ENCODE measurements around the gene PTGES. TPM values are rescaled to one million over a fixed set of nuclear protein-coding genes. Genes with fewer than 3 reads are reported as not detected.

PTGES gene
- total RNA-seq, 1 experiment from 2014 or later, result 4.0 TPM

DNA sequence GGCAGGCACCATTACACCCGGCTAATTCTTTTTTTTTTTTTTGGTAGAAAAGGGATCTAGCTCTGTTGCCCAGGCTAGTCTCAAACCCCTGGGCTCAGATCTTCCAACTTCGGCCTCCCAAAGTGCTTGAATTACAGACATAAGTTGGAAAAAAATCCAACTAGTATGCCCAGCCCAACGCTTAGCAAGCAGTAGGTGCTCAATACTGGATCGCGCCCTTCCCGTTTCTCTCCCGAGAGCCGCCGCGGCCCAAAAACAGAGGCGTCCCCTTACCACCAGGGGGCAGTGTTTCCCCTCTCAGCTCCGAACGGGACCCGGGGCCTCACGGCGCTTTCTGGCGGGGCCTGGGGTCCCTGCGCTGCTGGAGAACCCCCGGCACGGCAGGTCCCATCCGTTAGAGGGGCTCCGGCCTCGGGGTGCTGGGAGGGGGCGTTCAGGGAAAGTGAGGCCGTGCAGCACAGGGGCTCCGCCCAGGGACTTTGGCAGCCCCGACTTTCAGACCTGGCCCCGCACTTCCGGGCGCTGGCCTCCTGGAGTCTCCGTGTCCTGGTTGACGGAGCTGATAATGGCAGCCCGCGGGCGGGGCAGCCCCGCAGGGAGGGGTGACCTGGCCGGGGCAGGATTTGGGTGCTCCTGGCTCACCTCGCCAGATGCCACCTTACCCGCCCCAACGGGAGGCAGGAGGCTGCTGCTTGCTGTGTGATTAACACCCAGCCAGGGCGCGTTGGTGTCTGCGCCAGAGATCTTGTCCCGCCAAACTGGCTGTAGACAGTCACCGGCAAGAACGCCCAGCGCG is 15.2 kb downstream of the PTGES start:
- no peaks in the 10 kb centered on the region for H3K27me3 ChIP-seq (replicated peaks; ENCODE audit: control insufficient read depth, insufficient read depth, low read length)
- no peaks in the 10 kb centered on the region for H3K36me3 ChIP-seq (ENCODE audit: control insufficient read depth, insufficient read depth, low read length)
- no TSS peak for BruUV-seq (replicated peaks)
- no peaks in the 10 kb centered on the region for H3K9me3 Mint-ChIP-seq (ENCODE audit: unreplicated experiment)
- TF ChIP-seq, protein P1, sequence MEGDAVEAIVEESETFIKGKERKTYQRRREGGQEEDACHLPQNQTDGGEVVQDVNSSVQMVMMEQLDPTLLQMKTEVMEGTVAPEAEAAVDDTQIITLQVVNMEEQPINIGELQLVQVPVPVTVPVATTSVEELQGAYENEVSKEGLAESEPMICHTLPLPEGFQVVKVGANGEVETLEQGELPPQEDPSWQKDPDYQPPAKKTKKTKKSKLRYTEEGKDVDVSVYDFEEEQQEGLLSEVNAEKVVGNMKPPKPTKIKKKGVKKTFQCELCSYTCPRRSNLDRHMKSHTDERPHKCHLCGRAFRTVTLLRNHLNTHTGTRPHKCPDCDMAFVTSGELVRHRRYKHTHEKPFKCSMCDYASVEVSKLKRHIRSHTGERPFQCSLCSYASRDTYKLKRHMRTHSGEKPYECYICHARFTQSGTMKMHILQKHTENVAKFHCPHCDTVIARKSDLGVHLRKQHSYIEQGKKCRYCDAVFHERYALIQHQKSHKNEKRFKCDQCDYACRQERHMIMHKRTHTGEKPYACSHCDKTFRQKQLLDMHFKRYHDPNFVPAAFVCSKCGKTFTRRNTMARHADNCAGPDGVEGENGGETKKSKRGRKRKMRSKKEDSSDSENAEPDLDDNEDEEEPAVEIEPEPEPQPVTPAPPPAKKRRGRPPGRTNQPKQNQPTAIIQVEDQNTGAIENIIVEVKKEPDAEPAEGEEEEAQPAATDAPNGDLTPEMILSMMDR (IDR thresholded peaks at IDR 0.05; ENCODE audit: insufficient read depth in 1 of 2, low read depth in 1 of 2, low read length in 1 of 2, severe bottlenecking in 1 of 2, unreplicated experiment in 1 of 2), result peak; percentile 89 to 96
- H3K36me3 Mint-ChIP-seq (ENCODE audit: insufficient read depth, unreplicated experiment), result no peaks in the 10 kb centered on the region
- ChIA-PET CTCF (interaction anchor here (0.6 to 1.8 kb wide), 19 partner anchors 9 to 597 kb away, joined by 3 to 22 read pairs (median 5); partner anchors contain the start of genes ASB6, PTGES and TOR1A), POLR2A (interaction anchor here (0.6 kb wide), 1 partner anchor 12 kb away, joined by 5 read pairs; no protein-coding TSS in a partner anchor)
- no peaks in the 10 kb centered on the region for H3K4me1 ChIP-seq
- no peaks in the 10 kb centered on the region for H3K9me3 ChIP-seq
- peak overlapping the region; percentile 67 for H3K4me3 Mint-ChIP-seq (ENCODE audit: unreplicated experiment)
- H3K27me3 Mint-ChIP-seq (ENCODE audit: insufficient read depth, unreplicated experiment), result peaks cover under 1% of the 10 kb centered on the region
- H3K4me1 Mint-ChIP-seq (ENCODE audit: low read depth, unreplicated experiment), result no peaks in the 10 kb centered on the region
- H3K4me3 ChIP-seq (ENCODE audit: low read depth, low read length), result peak overlapping the region; percentile 56
- H3K27ac Mint-ChIP-seq (ENCODE audit: unreplicated experiment), result no peak overlapping the region
- peak; percentile 80 to 90 for DNase-seq
- intact Hi-C loops (cut with micrococcal nuclease; ENCODE audit: unreplicated experiment), result loop anchor here (1.0 to 2.0 kb wide), 3 partner anchors 46 to 95 kb away; partner anchors contain the start of gene ASB6

DNA sequence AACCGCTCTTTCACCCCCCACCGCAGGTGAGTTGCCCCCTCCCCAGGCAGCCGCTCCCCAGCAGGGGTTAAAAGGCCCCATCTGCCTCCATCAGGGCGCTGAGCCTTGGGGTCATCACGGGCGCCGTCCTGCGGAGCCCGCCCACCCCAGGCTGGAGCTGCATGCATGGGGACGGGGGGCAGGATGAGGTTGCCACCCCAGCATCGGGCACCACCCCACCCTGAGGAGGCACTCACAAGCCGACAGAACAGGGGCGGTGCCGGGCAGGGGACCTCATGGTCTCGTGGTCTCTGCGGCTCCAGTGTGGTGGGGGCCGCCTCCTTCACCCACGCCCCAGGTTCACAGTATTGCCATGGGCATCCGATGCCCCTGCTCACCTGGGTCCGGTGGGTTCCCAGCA is 16.5 kb downstream of the PTGES start:
- no peaks in the 10 kb centered on the region for H3K36me3 Mint-ChIP-seq (ENCODE audit: insufficient read depth, unreplicated experiment)
- POLR2A ChIA-PET, result no interaction called here

DNA sequence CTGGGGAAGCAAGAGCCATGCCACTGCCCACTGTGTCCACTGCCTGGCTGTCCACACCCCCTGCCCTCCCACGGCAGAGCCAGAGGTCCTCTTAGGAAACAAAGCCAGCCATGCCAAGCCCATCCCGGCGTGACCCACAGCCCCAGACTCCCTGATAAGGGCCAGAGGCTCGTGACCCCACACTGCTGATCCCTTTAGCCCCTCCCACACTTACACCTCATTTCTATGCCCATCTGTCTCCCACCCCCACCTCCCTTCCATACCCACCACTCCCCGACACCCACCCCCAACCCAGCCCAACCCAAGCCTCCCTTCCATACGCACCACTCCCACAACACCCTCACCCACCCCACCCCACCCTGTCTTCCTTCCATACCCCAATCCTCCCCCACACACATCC is 17.3 kb downstream of the PTGES start:
- no peak overlapping the region for H3K4me3 Mint-ChIP-seq (ENCODE audit: unreplicated experiment)
- no peaks in the 10 kb centered on the region for H3K9me3 ChIP-seq
- H3K36me3 ChIP-seq (ENCODE audit: control insufficient read depth, insufficient read depth, low read length), result no peaks in the 10 kb centered on the region
- intact Hi-C loops (cut with micrococcal nuclease; ENCODE audit: unreplicated experiment), result no loop called here
- no peaks in the 10 kb centered on the region for H3K36me3 Mint-ChIP-seq (ENCODE audit: insufficient read depth, unreplicated experiment)
- DNase-seq, result no peak
- H3K4me1 ChIP-seq, result no peaks in the 10 kb centered on the region
- ChIA-PET CTCF (no interaction called here), POLR2A (no interaction called here)
- TF ChIP-seq, protein P1 (IDR thresholded peaks at IDR 0.05; ENCODE audit: insufficient read depth in 1 of 2, low read depth in 1 of 2, low read length in 1 of 2, severe bottlenecking in 1 of 2, unreplicated experiment in 1 of 2), result no peak
- no peaks in the 10 kb centered on the region for H3K9me3 Mint-ChIP-seq (ENCODE audit: unreplicated experiment)
- H3K4me1 Mint-ChIP-seq (ENCODE audit: low read depth, unreplicated experiment), result no peaks in the 10 kb centered on the region
- no TSS peak for BruUV-seq (replicated peaks)
- peaks cover 4% of the 10 kb centered on the region for H3K27me3 Mint-ChIP-seq (ENCODE audit: insufficient read depth, unreplicated experiment)
- no peak overlapping the region for H3K4me3 ChIP-seq (ENCODE audit: low read depth, low read length)
- H3K27me3 ChIP-seq (replicated peaks; ENCODE audit: control insufficient read depth, insufficient read depth, low read length), result no peaks in the 10 kb centered on the region
- no peak overlapping the region for H3K27ac Mint-ChIP-seq (ENCODE audit: unreplicated experiment)

More for the DNA sequence above, 16.5 kb downstream of the PTGES start:
- Mint-ChIP-seq H3K27me3 (ENCODE audit: insufficient read depth, unreplicated experiment) (peaks cover 4% of the 10 kb centered on the region), H3K4me1 (ENCODE audit: low read depth, unreplicated experiment) (no peaks in the 10 kb centered on the region), H3K4me3 (ENCODE audit: unreplicated experiment) (no peak overlapping the region), H3K9me3 (ENCODE audit: unreplicated experiment) (no peaks in the 10 kb centered on the region), H3K27ac (ENCODE audit: unreplicated experiment) (no peak overlapping the region)
- Histone ChIP-seq H3K4me3 (ENCODE audit: low read depth, low read length) (no peak overlapping the region), H3K27me3 (replicated peaks; ENCODE audit: control insufficient read depth, insufficient read depth, low read length) (no peaks in the 10 kb centered on the region), H3K9me3 (no peaks in the 10 kb centered on the region), H3K36me3 (ENCODE audit: control insufficient read depth, insufficient read depth, low read length) (no peaks in the 10 kb centered on the region), H3K4me1 (no peaks in the 10 kb centered on the region)
- CTCF ChIA-PET, result no interaction called here
- intact Hi-C loops (cut with micrococcal nuclease; ENCODE audit: unreplicated experiment), result loop anchor here (2.0 kb wide), 1 partner anchor 54 kb away; no protein-coding TSS in a partner anchor
- no TSS peak for BruUV-seq (replicated peaks)
- no peak for DNase-seq
- TF ChIP-seq, protein P1 (IDR thresholded peaks at IDR 0.05; ENCODE audit: insufficient read depth in 1 of 2, low read depth in 1 of 2, low read length in 1 of 2, severe bottlenecking in 1 of 2, unreplicated experiment in 1 of 2), result no peak
